Measurements from ENCODE around the gene NRL.
"Not testable (repeated sequence)": the region's sequence is repeated elsewhere in the genome, so short reads cannot be mapped to it uniquely, and the experiment has no call there.

Gene NRL

DNA sequence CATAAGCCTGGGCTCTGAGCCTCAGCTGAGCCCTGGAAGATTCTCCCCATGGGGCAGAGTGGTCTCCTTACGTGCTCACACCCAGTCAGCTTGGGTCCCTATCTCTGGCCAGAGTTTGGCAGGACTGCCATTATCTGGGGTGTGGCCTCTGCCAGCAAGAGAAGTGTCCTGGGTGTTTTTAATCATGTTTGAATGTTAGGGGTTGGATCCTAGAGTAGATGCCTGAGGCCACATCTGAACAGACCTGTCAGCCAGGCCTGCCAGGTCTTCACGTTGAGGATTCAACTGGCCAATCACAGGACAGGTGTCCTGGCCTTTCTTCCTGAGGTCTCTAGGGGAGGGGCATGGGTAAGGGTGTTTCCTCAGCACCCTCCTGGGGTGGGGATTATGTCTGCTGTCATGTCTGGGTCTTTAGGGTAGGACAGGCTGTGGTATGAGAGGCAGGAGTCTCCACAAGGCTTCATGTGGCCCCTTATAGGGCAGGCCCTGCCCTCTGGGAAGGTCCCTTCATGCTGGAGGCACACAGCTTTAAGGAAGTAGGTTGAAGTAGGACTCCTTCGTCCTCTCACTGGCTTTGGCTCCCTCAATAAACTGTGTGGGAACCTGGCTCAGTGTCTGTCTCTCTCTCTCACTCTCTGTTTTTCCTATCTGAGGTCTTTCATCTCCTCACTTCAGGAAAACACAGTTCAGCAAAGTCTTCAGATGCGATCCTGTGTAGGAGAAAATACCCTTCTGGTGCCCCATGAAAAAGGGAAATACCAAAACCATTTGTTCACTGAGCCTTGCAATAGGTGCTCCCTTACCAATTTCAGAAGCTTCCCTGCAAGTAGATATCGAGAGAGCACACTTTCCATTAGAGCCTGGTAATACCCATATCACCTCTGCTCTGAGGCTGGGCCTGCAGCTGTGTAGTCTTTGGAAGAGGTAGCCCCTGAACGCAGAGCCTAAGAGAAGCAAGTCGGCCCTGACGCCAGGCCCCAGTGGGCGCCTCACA, 9.0 kb upstream of the NRL start:
- DNase-seq (ENCODE audit: low read depth in 3 of 3): no peak

DNA sequence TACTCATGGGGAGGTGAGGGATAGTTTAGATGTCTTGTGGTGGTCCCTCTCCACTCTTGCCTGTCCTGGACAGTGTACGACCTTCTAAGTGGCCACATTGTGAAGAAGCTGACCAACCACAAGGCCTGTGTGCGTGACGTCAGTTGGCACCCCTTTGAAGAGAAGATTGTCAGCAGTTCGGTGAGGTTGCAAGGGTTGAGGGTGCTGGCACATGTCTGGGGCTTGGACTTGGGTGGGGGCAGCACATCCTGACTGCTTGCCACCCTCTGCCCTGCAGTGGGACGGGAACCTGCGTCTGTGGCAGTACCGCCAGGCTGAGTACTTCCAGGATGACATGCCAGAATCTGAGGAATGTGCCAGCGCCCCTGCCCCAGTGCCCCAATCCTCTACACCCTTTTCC, 8.1 kb upstream of the NRL start:
- no peak for DNase-seq (ENCODE audit: low read depth in 3 of 3)

DNA sequence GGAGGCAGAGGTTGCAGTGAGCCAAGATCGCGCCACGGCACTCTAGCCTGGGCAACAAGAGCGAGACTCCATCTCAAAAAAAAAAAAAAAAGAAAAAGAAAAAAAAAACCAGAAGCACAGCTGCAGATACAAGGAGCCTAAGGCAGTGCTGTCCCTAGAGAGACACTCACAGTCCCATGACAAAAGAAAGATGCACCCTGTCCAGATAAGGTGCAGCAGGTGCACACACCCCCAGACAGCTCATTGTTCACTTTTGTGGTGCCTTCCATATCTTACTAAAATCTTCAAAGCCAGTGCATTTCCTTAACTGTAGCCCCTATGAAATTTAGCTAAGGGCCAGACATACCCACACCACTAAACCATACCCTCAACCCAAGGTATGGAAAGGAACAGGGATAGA, 7.7 kb upstream of the NRL start:
- DNase-seq (ENCODE audit: low read depth in 3 of 3): no peak

DNA sequence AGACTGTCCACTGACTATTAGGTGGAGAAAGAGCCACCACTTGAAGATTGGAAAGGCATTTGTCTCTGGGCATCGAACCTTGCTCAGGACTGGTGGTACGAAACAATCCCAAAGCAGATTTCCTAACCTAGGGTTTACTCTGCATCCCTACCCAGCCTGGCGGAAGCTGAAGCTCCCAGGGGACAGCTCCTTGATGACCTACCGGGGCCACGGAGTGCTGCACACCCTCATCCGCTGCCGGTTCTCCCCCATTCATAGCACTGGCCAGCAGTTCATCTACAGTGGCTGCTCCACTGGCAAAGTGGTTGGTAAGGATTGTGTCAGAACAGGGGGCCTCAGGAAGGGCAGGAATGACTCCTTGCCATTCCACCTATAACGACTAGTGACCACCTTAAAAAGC, 6.5 kb upstream of the NRL start:
- no peak for DNase-seq (ENCODE audit: low read depth in 3 of 3)

DNA sequence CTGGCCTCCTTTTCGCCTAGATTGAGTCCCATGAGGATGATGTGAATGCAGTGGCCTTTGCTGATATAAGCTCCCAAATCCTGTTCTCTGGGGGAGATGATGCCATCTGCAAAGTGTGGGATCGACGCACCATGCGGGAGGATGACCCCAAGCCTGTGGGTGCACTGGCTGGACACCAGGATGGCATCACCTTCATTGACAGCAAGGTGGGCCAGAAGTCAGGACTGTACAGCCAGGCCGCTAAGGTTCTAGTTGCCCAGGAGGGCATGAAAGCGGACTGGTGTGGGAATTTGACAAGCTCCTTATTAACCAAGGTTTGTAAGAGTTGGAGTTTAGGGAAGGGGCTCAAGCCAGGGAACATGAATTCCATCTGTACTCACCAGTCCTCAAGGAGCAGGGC, 4.9 kb upstream of the NRL start:
- DNase-seq (ENCODE audit: low read depth in 3 of 3): no peak

DNA sequence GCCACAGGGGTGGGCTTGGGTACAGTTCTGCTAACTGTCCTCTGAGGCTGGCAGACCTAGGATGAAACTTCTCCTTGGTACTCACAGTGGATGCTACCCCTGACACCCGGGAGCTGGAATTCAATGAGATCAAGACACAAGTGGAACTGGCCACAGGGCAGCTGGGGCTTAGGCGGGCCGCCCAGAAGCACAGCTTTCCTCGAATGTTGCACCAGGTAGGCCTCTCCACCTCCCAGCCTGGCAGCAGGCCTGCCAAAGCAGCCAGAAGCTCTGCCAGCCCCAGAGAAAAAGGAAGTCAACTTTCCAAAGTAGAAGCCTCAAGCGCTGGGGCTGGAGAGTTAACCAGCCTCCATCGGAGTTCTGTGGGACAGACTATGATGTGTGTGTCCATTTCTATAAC, 2.4 kb upstream of the NRL start:
- DNase-seq (ENCODE audit: low read depth in 3 of 3): no peak

DNA sequence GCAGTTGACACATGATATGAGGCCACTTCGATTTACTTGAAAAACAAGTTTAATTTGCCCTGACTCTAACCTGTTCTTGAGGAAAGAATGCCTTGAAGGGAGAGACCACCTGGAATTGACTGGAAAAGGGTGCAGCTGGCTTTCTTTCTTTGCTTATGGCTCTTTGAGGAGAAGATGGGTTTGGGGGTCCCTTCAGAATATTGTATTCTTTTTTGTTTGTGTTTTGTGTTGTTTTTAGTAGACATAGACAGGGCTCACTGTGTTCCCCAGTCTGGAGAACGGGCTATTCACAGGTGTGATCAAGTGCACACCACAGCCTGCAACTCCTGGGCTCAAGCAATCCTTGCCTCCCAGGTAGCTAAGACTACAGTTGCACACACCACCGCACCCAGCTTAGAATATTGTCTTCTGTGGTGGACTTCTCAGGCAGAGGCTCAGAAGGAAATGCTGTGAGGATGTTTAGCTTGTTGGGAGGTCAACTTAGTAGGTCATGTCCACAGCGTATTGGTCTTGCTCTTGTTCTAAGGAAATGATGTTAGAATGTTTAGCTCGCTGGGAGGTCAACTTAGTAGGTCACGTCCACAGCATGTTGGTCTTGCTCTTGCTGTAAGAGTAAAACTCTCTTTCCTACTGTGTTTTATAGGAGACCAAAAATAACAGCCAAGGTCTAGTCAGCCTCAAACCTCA, 1.5 kb upstream of the NRL start:
- DNase-seq (ENCODE audit: low read depth in 3 of 3): no peak

DNA sequence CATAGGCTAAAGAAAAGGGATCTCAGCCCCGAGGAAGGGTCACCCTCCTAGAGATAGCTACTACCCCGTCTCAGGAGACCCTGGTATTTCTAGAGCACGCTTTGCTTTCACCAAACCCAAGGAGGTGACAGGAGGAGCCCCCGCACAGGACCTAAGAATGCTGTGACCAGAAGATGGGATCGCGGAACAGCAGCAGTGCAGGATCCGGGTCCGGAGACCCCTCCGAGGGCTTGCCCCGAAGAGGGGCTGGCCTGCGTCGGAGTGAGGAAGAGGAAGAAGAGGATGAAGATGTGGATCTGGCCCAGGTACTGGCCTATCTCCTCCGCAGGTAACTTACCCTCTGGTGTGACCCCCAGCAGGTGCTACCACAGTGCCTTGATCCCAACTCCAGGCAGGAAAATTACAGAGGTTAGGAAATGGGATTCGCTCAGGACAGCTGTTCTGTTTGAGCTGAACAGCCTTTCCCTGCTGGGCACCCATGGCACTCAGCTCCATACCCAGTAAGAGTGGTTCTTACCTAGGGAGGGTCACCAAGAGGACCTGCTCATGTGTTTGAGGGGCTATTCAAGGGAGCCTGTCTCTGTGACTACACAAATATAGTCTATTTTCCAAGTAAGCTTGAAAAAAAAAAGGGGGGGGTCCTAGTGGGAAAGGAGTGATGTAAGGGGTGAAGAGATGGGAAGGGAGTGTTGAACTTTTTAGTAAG, 826 bp upstream of the NRL start:
- DNase-seq (ENCODE audit: low read depth in 3 of 3): no peak

DNA sequence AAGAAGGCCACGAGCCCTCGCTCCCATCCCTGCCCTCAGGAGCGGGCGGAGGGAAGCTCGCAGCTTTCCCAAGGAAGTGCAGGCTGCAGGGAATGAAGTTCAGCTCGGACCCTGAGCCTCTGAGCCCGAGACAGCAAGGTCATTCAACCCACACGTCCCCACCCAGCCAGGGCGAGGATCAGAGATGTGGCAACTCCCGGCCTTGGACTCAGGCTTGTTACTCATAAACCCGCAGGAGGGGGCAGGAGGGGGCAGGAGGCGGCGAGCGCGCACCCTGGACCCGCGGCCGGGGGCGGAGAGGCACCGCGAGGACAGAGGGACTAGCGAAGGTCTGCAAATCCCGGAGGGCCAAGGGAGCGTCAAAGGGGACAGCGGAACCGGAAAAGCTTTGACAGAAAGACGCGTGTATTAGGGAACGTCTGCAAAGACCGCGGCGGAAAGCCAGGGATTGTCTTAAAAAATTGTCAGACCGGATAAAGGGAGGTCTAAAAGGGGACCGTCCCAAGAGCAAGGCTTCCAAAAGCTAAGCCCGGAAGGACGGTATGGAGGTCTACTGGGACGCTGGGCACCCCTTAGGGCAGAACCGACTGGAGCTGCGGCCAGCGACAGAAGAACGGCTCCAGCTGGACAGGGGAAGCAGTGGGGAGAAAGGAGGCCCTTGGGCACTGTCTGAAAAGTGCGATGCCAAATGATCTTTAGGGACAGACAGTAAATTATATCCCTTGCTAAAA, 783 bp downstream of the NRL start:
- peak; percentile 59 to 83 (median 75) for DNase-seq (ENCODE audit: low read depth in 3 of 3)

DNA sequence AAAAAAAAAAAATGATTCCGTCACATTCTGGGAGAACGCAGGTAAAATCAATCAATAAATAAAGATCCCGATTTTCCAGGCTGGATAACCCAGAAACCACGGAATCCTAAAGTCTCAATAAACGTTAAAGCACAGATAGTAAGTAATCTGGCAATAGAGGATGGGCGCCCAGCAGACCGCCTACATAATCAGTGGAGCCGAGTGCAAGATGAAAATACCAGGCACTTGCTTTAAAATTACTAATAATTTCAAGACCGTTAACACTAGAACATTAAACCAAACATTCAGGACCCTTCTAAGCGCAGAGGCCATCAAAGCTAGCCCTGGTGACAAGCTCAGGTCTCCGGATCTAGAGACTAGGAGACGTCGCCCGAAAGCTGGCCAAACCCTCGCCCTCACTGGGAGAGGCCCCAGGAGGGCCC, 1.4 kb downstream of the NRL start:
- peak in 1 of 3 donors; percentile 20 for DNase-seq (ENCODE audit: low read depth in 3 of 3)

DNA sequence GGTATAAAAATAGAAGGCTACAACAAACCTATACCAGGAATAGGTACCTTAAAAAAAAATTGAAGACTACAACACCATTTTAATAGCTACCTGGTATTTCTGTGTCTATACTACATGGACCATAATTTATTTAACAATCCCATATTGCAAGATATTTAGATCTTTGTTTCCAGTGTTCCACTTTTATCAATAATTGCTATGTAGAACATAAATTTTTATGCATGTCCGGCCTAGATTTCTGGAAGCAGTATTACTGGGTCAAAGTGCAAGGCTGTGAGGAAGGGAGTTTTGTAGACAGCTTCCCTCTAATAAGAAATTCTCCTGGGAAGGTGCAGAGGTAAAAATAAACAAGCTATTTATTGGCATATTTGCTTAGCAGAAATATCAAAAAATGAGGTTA, 4.2 kb downstream of the NRL start:
- no peak for DNase-seq (ENCODE audit: low read depth in 3 of 3)

DNA sequence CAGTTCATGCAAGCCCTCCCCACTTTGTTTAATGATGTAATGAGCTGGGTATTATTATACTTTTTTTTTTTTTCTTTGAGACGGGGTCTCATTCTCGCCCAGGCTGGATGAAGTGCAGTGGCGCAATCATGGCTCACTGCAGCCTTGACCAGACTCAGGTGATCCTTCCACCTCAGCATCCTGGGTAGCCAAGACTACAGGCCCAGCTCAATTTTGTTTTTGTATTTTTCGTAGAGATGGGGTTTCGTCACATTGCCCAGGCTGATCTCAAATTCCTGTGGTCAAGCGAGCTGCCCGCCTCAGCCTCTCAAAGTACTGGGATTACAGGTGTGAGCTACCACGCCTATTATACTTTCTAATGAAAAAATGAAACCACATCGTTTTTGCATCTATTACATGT, 4.7 kb downstream of the NRL start:
- no peak for DNase-seq (ENCODE audit: low read depth in 3 of 3)

DNA sequence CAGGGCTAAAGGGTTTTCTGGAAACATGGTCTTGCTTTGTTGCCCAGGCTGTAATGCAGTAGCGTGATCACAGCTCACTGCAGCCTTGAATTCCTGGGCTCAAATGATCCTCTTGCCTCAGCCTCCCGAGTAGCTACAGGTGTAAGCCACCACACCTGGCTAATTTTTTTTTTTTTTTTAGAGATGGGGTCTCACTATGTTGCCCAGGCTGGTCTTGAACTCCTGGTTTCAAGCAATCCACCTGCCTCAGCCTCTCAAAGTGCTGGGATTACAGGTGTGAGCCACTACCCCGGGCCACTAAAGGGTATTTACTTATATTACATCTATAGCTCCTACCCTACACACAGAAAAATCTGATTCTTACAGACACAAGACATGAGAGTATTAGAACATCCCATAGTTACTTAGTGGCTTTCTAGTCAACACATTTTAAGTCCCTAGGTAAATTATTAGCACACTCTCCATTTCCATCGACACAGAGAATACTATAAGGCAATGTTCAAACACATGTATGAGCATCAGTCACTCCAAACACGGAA, 6.3 kb downstream of the NRL start:
- no peak for DNase-seq (ENCODE audit: low read depth in 3 of 3)

DNA sequence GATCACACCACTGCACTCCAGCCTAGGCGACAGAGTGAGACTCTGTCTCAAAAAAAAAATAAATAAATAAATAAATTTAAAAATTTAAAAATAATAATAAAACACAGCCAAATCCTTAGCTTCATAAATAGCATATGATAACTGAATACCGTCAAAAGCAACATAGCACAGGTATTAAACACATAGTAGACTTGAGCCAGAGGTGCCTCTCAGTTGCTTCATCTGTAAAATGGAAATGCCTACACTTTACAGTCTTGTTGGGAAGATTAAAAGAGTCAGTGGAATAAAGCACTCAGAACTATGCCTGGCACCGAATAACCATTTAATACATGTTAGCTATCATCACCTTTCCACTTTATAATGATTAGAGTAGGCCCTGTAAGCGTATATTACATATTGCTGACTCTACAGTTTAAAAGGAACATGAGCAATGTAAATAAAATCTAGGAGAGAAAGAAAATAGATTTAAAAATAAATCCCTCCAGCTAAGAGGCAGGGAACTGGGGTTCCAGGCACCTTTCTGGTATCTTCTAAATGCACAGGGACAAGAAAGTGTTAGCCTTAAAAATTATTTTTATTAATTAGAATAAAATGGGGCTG, 8.0 kb downstream of the NRL start:
- no peak for DNase-seq (ENCODE audit: low read depth in 3 of 3)

DNA sequence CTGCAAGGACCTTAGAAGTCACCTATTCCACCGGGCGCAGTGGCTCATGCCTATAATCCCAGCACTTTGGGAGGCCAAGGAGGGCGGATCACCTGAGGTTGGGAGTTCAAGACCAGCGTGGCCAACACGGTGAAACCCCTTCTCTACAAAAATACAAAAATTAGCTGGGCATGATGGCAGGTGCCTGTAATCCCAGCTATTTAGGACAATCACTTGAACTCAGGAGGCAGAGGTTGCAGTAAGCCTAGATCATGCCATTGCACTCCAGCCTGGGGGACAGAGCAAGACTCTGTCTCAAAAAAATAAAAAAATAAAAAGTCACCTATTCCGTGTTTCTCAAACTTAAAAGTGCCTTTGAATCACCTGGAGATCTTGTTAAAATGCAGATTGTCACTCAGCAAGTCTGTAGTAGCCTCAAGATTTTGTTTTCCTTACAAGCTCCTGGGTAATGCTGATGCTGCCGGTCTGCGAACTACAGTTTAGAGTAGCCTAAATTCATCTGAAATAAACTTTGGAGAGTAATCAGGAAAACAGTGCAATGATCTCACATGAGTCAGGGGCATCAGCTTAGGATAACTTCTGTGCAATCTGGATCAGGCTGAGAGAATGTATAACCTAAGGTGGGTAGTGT, 9.0 kb downstream of the NRL start:
- not testable (repeated sequence) for DNase-seq (ENCODE audit: low read depth in 3 of 3)

DNA sequence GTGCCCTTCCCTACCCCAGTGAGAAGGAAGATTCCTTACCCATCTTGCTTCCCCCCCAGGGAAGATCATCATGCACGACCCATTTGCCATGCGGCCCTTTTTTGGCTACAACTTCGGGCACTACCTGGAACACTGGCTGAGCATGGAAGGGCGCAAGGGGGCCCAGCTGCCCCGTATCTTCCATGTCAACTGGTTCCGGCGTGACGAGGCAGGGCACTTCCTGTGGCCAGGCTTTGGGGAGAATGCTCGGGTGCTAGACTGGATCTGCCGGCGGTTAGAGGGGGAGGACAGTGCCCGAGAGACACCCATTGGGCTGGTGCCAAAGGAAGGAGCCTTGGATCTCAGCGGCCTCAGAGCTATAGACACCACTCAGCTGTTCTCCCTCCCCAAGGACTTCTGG, 11.3 kb downstream of the NRL start:
- DNase-seq (ENCODE audit: low read depth in 3 of 3): no peak

DNA sequence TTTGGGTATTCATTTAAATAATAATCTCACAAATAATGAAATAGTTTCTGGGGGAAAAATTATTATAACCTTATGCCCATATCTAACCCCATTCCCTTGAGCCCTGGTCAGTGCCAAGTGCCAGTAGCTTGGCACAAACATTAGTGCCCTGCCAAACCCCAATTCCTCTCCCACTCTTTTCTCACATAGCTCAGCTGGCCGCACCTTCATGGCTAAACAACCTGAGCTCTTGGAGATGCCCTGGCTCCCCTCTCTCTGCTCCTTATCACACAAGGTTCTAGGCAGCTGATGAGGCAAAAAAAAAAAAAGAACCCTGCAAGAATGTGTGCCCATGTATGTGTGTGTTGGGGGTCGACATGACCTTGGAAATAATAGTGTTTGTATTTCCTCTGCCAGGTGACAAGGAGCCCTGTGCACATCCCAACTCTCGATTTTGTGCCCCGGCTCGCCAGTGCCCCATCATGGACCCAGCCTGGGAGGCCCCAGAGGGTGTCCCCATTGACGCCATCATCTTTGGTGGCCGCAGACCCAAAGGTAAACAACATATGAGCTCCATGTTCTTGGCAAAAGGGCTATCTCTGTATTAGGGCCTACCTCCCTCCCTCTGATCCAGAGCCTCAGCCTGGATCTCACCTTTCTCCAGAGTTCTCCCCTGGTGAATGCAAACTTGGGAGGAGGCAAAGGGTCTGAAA, 12.2 kb downstream of the NRL start:
- DNase-seq (ENCODE audit: low read depth in 3 of 3): no peak

DNA sequence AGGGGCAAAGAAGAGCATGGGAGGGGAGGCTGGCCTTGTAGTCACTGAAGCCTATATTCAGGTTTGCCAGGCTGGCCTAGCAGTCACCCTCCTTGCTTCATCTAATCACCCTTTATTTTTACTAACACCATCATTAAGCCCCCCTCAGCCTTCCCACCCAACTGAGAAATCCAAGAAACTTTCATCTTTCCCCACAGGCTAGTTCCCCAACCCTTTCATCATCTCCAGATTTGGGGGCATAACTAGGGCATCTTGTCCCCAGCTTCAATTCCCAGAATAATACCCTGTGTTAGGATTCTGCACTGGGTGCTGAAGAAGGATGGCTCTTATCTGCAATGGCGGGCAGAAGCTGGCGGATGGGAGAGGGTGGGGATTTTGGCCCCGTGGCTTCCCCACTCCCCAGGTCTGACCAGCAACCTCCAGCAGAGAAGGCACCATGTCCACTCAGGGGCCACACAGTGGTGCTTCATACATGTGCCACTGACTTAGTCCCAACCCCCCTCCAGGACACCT, 13.7 kb downstream of the NRL start:
- DNase-seq (ENCODE audit: low read depth in 3 of 3): no peak

DNA sequence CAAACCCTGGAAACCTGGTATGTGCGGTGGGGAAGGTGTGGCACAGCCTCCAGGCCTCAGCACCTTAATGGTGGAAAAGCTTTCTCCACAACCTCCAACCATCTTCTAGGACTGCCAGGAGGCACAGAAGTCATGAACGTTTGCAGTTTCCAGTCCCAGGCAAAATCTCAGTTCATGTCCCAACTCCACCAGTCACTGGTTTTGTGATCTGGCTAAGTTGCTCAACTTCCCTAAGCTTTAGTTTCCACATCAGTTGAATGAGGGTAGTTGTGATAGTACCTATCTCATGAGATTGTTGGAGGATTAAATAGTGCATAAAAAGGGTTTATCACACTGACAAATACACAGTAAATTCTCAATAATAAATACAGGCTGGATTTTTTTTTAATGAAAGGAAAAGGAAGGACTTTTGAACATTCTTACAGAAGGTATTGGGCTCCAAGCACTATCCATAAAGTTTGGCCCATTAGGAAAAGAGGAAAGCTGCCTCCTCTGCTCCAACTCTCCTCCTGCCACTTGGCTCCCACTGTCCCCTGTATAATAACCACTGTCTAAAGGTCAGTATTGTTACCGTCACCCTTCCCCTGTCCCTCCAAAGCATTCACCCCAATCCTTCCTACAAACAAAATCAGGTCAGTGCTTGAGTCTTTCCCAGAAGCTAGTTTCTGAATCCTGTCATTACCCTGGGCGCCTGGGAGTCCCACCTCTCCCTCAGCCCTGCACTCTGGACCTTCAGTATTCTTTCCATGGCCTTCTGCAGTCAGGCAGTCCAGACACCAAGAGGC, 14.4 kb downstream of the NRL start:
- no peak for DNase-seq (ENCODE audit: low read depth in 3 of 3)

Data from stimulated activated CD4-positive, alpha-beta T cell treated with anti-CD3 and anti-CD28 coated beads, TNF-alpha, amount 100 ng/mL, for 48 hours (primary cell).